Rectal smooth muscle tissue (tissue), 1 donor: ENCODE measurements around the gene TGFBR2.

ENCODE experiments used
- H3K27ac ChIP-seq: one replicate; pipeline ENCODE4 v1.7.0; 2013; ENCODE audit warnings: low read depth, low read length, inconsistent platforms
- H3K27me3 ChIP-seq: one replicate; pipeline ENCODE4 v1.7.0; 2013; ENCODE audit warnings: low read length; ENCODE audit not compliant: control insufficient read depth, insufficient read depth
- H3K36me3 ChIP-seq: one replicate; pipeline ENCODE4 v1.7.0; 2013; ENCODE audit warnings: low read length; ENCODE audit not compliant: control insufficient read depth, insufficient read depth
- H3K4me1 ChIP-seq: one replicate; pipeline ENCODE4 v1.7.0; 2013; ENCODE audit warnings: low read length; ENCODE audit not compliant: control insufficient read depth, insufficient read depth
- H3K4me3 ChIP-seq: one replicate; pipeline ENCODE4 v1.7.0; 2013; ENCODE audit warnings: low read length
- H3K9ac ChIP-seq: one replicate; pipeline ENCODE4 v1.7.0; 2013; ENCODE audit warnings: low read length

The TGFBR2 gene

GRCh38 chr3:30691249-30691880, 85.0 kb downstream of the TGFBR2 start:
- Histone ChIP-seq H3K36me3 (peaks cover 13% of the 10 kb centered on the region), H3K4me3 (no peak overlapping the region), H3K9ac (no peak overlapping the region), H3K27me3 (no peaks in the 10 kb centered on the region), H3K27ac (peak overlapping the region; percentile 70), H3K4me1 (peaks cover 43% of the 10 kb centered on the region)

DNA sequence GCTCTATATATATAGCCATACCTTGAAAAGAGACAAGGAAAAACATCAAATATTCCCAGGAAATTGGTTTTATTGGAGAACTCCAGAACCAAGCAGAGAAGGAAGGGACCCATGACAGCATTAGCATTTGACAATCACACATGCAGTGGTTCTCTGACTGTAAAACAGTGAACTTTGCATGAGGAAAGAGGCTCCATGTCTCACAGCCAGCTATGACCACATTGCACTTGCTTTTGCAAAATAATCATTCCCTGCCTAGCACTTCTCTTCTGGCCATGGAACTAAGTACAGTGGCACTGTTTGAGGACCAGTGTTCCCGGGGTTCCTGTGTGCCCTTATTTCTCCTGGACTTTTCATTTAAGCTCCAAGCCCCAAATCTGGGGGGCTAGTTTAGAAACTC, 85.5 kb downstream of the TGFBR2 start:
- no peaks in the 10 kb centered on the region for H3K27me3 ChIP-seq
- H3K36me3 ChIP-seq, result peaks cover 13% of the 10 kb centered on the region
- H3K4me3 ChIP-seq, result no peak overlapping the region
- H3K4me1 ChIP-seq, result peaks cover 39% of the 10 kb centered on the region
- no peak overlapping the region for H3K27ac ChIP-seq
- H3K9ac ChIP-seq, result no peak overlapping the region

GRCh38 chr3:30692498-30693130, 86.2 kb downstream of the TGFBR2 start:
- no peak overlapping the region for H3K9ac ChIP-seq
- H3K4me3 ChIP-seq, result no peak overlapping the region
- peaks cover 39% of the 10 kb centered on the region for H3K4me1 ChIP-seq
- peaks cover 13% of the 10 kb centered on the region for H3K36me3 ChIP-seq
- no peaks in the 10 kb centered on the region for H3K27me3 ChIP-seq
- no peak overlapping the region for H3K27ac ChIP-seq

- Histone ChIP-seq H3K4me1 (peaks cover 34% of the 10 kb centered on the region), H3K36me3 (peaks cover 9% of the 10 kb centered on the region), H3K9ac (no peak overlapping the region), H3K27me3 (no peaks in the 10 kb centered on the region), H3K4me3 (no peak overlapping the region), H3K27ac (no peak overlapping the region)
These were observed 87.2 kb downstream of the TGFBR2 start for GRCh38 chr3:30693470-30694120.

- no peak overlapping the region for H3K27ac ChIP-seq
- peaks cover 9% of the 10 kb centered on the region for H3K36me3 ChIP-seq
- peaks cover 28% of the 10 kb centered on the region for H3K4me1 ChIP-seq
- no peak overlapping the region for H3K4me3 ChIP-seq
- no peaks in the 10 kb centered on the region for H3K27me3 ChIP-seq
- no peak overlapping the region for H3K9ac ChIP-seq
These were observed 87.7 kb downstream of the TGFBR2 start for GRCh38 chr3:30694148-30694547.

DNA sequence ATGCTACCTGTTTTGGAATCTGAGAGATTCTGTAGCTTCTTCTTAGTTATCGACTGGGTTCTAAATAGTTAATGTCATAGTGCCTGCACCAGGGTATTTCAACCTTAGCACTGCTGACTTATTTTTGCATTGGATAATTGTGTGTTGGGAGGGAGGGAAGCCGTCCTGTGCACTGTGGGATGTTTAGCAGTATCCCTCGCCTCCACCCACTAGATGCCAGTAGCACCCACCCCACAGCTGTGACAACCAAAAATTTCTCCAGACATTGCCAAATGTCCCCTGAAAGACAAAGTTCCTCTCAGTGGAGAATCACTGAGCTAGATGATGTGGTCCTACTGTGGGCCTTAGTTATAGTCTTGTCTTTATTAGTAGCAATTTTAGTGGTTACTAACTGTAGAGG, 88.3 kb downstream of the TGFBR2 start:
- Histone ChIP-seq H3K36me3 (peaks cover 9% of the 10 kb centered on the region), H3K27me3 (no peaks in the 10 kb centered on the region), H3K4me1 (peaks cover 23% of the 10 kb centered on the region), H3K9ac (no peak overlapping the region), H3K4me3 (no peak overlapping the region), H3K27ac (no peak overlapping the region)

- Histone ChIP-seq H3K4me3 (no peak overlapping the region), H3K4me1 (peaks cover 17% of the 10 kb centered on the region), H3K27me3 (no peaks in the 10 kb centered on the region), H3K9ac (no peak overlapping the region), H3K36me3 (peaks cover 9% of the 10 kb centered on the region), H3K27ac (no peak overlapping the region)
These were observed 89.1 kb downstream of the TGFBR2 start for GRCh38 chr3:30695302-30696061.

GRCh38 chr3:30696403-30696819, 90.0 kb downstream of the TGFBR2 start:
- H3K27me3 ChIP-seq, result no peaks in the 10 kb centered on the region
- H3K9ac ChIP-seq, result no peak overlapping the region
- H3K36me3 ChIP-seq, result peaks cover 1% of the 10 kb centered on the region
- H3K27ac ChIP-seq, result no peak overlapping the region
- no peak overlapping the region for H3K4me3 ChIP-seq
- H3K4me1 ChIP-seq, result peaks cover 10% of the 10 kb centered on the region

GRCh38 chr3:30696896-30697295, 90.5 kb downstream of the TGFBR2 start:
- no peak overlapping the region for H3K9ac ChIP-seq
- H3K36me3 ChIP-seq, result no peaks in the 10 kb centered on the region
- no peak overlapping the region for H3K4me3 ChIP-seq
- no peaks in the 10 kb centered on the region for H3K27me3 ChIP-seq
- H3K27ac ChIP-seq, result no peak overlapping the region
- H3K4me1 ChIP-seq, result peaks cover 8% of the 10 kb centered on the region

GRCh38 chr3:30698549-30698948, 92.1 kb downstream of the TGFBR2 start:
- H3K9ac ChIP-seq, result no peak overlapping the region
- no peaks in the 10 kb centered on the region for H3K27me3 ChIP-seq
- no peak overlapping the region for H3K4me3 ChIP-seq
- H3K4me1 ChIP-seq, result peaks cover 8% of the 10 kb centered on the region
- H3K27ac ChIP-seq, result no peak overlapping the region
- no peaks in the 10 kb centered on the region for H3K36me3 ChIP-seq

- Histone ChIP-seq H3K4me1 (peaks cover 6% of the 10 kb centered on the region), H3K9ac (no peak overlapping the region), H3K27me3 (no peaks in the 10 kb centered on the region), H3K27ac (no peak overlapping the region), H3K36me3 (no peaks in the 10 kb centered on the region), H3K4me3 (no peak overlapping the region)
These were observed 93.5 kb downstream of the TGFBR2 start for GRCh38 chr3:30699927-30700326.

GRCh38 chr3:30700702-30701321, 94.4 kb downstream of the TGFBR2 start:
- H3K27ac ChIP-seq, result no peak overlapping the region
- no peaks in the 10 kb centered on the region for H3K36me3 ChIP-seq
- H3K4me3 ChIP-seq, result no peak overlapping the region

More at GRCh38 chr3:30700702-30701321, 94.4 kb downstream of the TGFBR2 start:
- Histone ChIP-seq H3K27me3 (no peaks in the 10 kb centered on the region), H3K9ac (no peak overlapping the region), H3K4me1 (peaks cover 6% of the 10 kb centered on the region)
